NCI-H526 (cell line): ENCODE measurements around the gene HTR5A.
"Not testable (repeated sequence)": the region's sequence is repeated elsewhere in the genome, so short reads cannot be mapped to it uniquely, and the experiment has no call there.

Experiments
- DNase-seq, 2 experiments: peaks; one replicate each; lab custom pipeline; 2025; lab: John Stamatoyannopoulos, UW

The HTR5A gene

GRCh38 chr7:155069992-155070751 lies at the start of gene HTR5A:
Gene HTR5A (plus strand): TSS chr7:155070324. CDS start chr7:155070900, 576 bp downstream.
- DNase-seq = peak; percentile 40 to 83

- no peak for DNase-seq
These were observed 49.1 kb upstream of the HTR5A start for GRCh38 chr7:155020996-155021395.

DNA sequence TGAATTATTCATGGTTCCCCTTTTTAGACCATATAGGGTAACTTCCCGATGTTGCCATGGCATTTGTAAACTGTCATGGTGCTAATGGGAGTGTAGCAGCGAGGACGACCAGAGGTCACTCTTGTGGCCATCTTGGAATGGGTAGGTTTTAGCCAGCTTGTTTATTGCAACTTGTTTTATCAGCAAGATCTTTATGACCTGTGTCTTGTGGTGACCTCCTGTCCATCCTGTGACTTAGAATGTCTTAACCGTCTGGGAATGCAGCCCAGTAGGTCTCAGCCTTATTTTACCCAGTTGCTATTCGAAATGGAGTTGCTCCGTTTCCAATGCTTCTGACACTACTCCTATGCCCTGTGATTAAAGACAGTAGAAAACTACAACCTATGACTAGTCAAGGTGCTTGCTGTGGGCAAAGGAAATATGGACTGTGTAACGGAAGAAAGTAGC lies 48.4 kb upstream of the HTR5A start:
- DNase-seq = no peak

DNA sequence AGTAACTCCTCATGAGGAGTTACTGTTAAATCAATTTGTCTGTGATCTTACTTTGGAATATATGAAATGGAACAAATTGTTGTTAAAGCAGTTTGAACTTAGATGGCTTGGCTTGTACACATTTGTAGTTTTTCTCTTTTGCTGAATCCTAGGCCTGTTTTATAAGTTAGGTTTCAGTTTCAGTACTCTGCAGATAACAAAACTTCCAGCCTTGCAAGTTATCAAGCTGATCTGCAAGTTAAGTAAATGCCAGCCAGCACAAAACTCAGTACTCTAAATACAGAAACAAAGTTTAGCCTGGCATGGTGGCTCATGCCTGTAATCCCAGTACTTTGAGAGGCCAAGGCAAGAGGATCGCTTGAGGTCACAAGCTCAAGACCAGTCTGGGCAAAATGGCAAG lies 42.2 kb upstream of the HTR5A start:
- no peak for DNase-seq

DNA sequence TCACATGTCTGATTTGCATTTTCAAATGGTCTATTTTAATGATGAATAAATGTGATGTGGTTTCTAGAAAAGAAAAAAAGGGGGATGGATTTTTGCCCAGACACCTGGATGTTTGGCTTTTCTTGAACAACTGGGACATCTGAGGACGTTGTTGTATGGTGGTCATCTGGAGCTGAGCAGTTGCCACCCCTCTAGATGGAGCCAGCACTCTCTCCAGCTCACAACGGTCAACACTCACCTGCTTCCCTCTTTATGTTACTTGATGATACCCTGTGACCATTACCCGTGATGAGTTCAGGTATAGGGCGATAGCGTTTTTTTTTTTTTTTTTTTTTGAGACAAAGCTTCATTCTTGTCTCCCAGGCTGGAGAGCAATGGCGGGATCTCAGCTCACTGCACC lies 37.1 kb upstream of the HTR5A start:
- DNase-seq = peak in 1 of 2 experiments; percentile 41

DNA sequence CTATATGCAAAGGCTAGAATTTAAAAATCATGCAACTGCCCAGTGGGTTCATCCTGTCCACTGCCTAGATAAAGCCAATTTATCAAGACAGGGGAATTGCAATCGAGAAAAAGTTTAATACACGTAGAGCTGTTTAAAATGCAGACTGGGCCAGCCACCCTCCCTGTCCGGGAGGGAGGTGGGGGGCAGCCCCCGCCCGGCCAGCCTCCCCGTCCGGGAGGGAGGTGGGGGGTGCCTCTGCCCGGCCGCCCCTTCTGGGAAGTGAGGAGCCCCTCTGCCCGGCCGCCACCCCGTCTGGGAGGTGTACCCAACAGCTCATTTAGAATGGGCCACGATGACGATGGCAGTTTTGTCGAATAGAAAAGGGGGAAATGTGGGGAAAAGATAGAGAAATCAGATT lies 35.6 kb upstream of the HTR5A start:
- DNase-seq = not testable (repeated sequence)

- DNase-seq = no peak
These were observed 31.8 kb upstream of the HTR5A start for GRCh38 chr7:155038335-155038734.

DNA sequence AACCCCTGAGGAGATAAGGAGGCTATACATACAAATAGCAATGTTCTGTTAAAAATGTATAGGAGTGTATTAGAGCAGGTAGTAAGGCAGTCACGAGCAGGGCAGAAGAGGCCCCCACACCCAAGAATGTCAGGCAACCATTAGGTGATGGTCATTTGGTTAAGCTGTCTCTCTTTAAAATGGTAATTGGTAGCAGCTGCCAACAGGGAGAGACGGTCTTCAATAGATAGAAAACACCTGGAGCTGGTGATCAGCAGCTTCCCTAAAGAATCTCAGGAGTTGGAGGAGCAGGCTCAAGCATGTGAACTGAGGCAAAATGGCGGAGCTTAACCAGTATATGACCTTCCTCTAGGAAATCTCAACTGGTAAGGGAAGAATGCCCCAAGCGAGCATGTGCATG lies 26.4 kb upstream of the HTR5A start:
- peak in 1 of 2 experiments; percentile 6 for DNase-seq

DNA sequence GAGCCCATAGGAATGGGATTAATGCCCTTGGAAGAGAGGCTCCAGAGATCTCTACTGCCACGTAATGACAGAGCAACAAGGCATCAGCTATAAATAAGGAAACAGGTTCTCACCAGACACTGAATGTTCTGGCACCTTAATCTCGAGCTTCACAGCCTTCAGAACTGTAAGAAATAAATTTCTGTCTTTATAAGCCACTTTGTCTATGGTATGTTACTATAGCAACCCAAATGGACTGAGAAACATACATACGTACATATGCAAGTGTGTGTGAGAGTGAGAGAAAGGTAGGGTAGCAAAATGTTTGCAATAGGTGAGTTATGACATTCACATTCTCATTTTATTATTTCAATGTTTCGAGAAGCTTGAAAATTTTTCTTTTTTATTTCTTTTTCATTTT lies 22.1 kb upstream of the HTR5A start:
- DNase-seq = no peak

DNA sequence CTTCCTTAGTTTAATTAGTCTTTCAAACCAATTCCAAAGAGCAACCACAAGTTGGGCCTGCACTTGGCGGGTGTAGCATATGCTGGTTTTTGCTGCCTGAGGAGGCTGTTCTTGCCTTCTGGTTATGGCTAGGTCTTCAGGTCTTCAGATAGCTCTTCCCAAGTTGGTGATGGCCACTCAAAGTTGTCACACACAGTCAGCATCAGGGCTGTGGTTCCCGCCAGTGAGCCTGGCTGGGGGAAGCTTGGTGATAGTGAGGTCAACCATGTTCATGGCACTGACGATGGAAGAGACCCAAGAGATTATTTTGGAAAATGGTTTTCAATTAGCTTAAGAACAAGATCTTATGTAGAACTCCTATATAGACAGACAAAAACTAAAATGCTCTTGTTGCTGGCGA lies 18.8 kb upstream of the HTR5A start:
- DNase-seq = no peak

DNA sequence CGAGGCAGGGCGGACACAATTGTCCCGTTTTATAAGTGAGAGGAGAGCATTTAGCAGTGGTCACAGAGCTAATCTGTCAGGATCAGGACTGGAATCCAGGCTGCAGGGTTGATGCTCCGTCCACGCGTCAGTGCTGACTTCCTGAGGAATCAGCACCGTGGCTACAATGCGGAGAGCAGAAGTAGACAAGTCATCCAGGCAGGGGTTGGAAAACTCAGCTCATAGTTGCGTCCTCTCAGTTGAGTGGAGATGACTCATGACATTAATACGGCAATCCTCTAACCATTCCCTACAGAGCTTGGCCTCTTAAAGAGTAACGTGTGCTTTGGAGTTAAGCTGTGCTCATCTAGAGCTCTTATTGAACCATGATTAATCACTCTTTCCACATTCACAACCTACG lies 17.1 kb upstream of the HTR5A start:
- DNase-seq = no peak

GRCh38 chr7:155054761-155055160 lies 15.4 kb upstream of the HTR5A start:
- DNase-seq = no peak

DNA sequence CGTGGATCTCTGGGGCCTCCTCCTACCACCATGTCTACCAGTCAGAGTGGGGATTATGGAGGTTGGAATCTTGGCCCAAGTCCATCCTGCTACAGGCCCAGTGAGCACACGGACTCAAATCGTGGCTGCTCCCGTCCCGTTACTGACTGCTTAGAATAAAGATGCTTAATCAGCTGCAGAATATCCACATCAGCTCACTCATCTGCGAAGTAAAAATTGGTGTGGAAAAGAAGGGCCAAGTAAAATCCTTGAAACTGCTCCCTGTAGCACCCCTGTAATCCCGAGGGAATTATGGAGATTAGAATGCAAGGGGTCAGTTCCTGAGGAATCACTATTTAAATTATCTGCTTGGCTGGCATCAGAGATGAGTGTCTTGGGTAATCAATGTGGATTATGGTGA lies 13.0 kb upstream of the HTR5A start:
- DNase-seq = no peak

GRCh38 chr7:155058896-155059295 lies 11.2 kb upstream of the HTR5A start:
- no peak for DNase-seq

- no peak for DNase-seq
These were observed 10.4 kb upstream of the HTR5A start for GRCh38 chr7:155059703-155060102.

- DNase-seq = no peak
These were observed 7.7 kb upstream of the HTR5A start for GRCh38 chr7:155062411-155062810.

DNA sequence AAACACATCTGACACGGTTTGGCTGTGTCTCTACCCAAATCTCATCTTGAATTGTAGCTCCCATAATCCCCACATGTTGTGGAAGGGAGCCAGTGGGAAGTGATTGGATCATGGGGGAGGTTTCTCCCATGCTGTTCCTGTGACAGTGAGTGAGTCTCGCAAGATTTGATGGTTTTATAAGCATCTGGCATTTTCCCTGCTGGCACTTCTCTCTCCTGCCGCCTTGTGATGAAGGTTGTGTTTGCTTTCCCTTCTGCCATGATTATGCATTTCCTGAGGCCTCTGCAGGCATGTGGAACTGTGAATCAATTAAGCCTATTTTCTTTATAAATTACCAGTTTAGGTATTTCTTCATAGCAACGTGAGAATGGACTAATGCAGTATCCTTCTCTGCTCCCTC lies 5.9 kb upstream of the HTR5A start:
- no peak for DNase-seq

DNA sequence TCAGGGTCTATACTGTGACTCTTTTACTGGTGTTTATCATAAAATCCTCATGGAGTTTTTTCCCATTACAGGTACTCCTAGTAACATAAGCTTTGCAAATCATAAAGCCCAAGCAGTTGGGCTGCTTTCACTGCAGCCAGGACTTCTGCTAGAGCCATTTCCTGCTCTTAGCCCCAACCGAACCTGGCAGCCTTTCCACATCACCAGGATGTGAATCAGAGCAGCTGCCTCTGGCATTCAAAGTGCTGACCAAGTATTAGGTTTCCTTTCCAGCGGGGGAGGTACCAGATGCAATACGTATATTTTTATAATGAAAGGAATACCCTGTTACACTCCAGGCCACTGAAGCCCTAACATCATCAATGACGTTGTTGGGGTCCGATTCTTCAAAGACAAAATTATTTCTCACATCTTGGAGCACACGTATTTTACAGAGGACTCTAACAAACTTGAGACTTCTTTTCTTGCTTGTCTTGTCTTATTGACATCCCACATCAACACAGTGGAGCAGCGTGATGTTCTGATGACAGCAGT lies 3.6 kb upstream of the HTR5A start:
- DNase-seq = peak in 1 of 2 experiments; percentile 12

- no peak for DNase-seq
These were observed 1.1 kb downstream of the HTR5A start for GRCh38 chr7:155071121-155071651.

DNA sequence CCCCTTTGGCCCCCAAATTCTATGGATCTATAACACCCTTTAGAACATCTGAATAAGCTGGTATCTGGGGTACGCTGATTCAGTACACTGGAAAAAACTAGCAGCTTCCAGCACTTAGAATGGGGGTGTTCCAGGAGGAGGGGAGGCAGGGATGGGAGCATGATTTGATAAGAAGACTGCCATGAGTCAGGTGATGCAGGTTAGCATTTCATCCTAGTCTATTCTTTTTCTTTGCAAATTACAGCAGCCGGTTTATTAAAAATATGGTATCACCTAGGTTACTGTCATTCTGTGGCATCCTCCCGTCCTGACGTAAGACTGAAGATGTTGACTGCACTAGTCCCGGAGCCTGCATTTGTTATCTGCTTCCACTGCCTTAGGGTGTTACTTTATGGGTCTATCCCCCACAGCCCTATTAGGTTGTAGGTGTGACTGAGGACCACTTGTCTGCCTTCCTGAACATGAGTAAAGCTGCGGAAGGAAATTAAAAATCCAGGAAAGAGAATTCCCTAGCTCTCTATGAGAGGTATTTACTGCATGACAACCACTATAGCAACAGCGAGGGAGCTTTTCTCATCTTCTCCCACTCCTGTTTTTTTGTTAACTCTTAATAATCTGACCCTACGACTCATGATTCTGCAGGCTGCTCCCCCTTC lies 1.9 kb downstream of the HTR5A start:
- DNase-seq = no peak

GRCh38 chr7:155073922-155074321 lies 3.8 kb downstream of the HTR5A start:
- peak; percentile 29 to 37 for DNase-seq

DNA sequence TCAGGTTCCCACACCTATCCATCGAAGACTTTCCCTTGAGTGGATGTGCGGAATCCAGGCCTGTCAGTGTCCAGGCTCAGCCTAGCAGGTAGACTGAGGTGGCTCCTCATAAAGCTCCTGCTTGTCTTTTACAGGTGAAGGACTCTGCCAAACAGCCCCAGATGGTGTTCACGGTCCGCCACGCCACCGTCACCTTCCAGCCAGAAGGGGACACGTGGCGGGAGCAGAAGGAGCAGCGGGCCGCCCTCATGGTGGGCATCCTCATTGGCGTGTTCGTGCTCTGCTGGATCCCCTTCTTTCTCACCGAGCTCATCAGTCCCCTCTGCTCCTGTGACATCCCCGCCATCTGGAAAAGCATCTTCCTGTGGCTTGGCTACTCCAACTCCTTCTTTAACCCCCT lies 13.9 kb downstream of the HTR5A start:
- no peak for DNase-seq

GRCh38 chr7:155084969-155085368 lies 14.8 kb downstream of the HTR5A start:
- no peak for DNase-seq
